OCI-LY3 (cell line): ENCODE results near the gene CTNNA3.

Experiments used
- H2AFZ ChIP-seq: fragments of 200-600, 300-600 bp; shearing (Covaris generic); 2 replicates; pipeline ENCODE4 v1.6.0; 2014; ENCODE audit warnings: antibody characterized with exemption, low read depth, low read length
- H3K27ac ChIP-seq: fragments of 200-600, 300-600 bp; sonication (generic); 2 replicates; pipeline ENCODE4 v1.5.1; 2014; ENCODE audit warnings: mild to moderate bottlenecking, low read length, moderate library complexity, mixed read lengths
- H3K27me3 ChIP-seq: fragments of 200-600, 300-600 bp; sonication (generic); 2 replicates; pipeline ENCODE4 v1.6.1; 2014; ENCODE audit warnings: low read depth, low read length, mixed read lengths
- H3K36me3 ChIP-seq: fragments of 200-600, 300-600 bp; sonication (generic); replicated peaks from 2 replicates; pipeline ENCODE3; 2014; ENCODE audit warnings: low read depth, low read length, mixed read lengths
- H3K4me1 ChIP-seq: fragments of 300-600, 200-600 bp; sonication (generic); 2 replicates; pipeline ENCODE4 v1.6.1; 2014; ENCODE audit warnings: low read length, mixed read lengths
- H3K4me2 ChIP-seq: fragments of 200-600, 300-600 bp; sonication (generic); 2 replicates; pipeline ENCODE4 v1.6.1; 2014; ENCODE audit warnings: low read length, mixed read lengths
- H3K4me3 ChIP-seq: fragments of 300-600, 200-600 bp; sonication (generic); 2 replicates; pipeline ENCODE4 v1.5.1; 2014; ENCODE audit warnings: antibody characterized with exemption, mild to moderate bottlenecking, low read length, moderate library complexity
- H3K79me2 ChIP-seq: fragments of 300-600, 200-600 bp; shearing (Covaris generic); 2 replicates; pipeline ENCODE4 v1.6.1; 2014; ENCODE audit warnings: mild to moderate bottlenecking, low read length, mixed read lengths
- H3K9ac ChIP-seq: fragments of 300-600, 200-600 bp; shearing (Covaris generic); 2 replicates; pipeline ENCODE4 v1.6.0; 2014; ENCODE audit warnings: mild to moderate bottlenecking, low read length, moderate library complexity
- H3K9me3 ChIP-seq: fragments of 200-600, 300-600 bp; shearing (Covaris generic); 2 replicates; pipeline ENCODE4 v1.6.1; 2014; ENCODE audit warnings: low read length, mixed read lengths; ENCODE audit not compliant: insufficient read depth
- H4K20me1 ChIP-seq: fragments of 200-600, 300-600 bp; sonication (generic); 2 replicates; pipeline ENCODE4 v1.6.1; 2016; ENCODE audit warnings: low read length, mixed read lengths; ENCODE audit not compliant: insufficient read depth
- CTCF ChIP-seq: fragments of 200-600, 300-600 bp; sonication (generic); IDR thresholded peaks from 2 replicates; pipeline ENCODE4 v1.5.1; 2014; ENCODE audit warnings: antibody characterized with exemption, low read length, low read depth
- EZH2phosphoT487 ChIP-seq: fragments of 200-600 bp; shearing (Covaris generic); IDR thresholded peaks from 2 replicates; pipeline ENCODE4 v1.6.1; 2018; ENCODE audit warnings: antibody characterized with exemption, mixed run types, low read depth

The CTNNA3 gene

GRCh38 chr10:67259319-67259929 lies 436.6 kb downstream of the CTNNA3 start:
- Histone ChIP-seq H3K4me3 (no peak overlapping the region), H3K9ac (no peak overlapping the region), H3K4me1 (peaks cover 17% of the 10 kb centered on the region), H3K27ac (no peak overlapping the region), H3K79me2 (no peaks in the 10 kb centered on the region), H3K4me2 (no peak overlapping the region), H2AFZ (no peak overlapping the region), H3K36me3 (no peaks in the 10 kb centered on the region), H3K9me3 (no peaks in the 10 kb centered on the region), H4K20me1 (no peaks in the 10 kb centered on the region), H3K27me3 (no peaks in the 10 kb centered on the region)
- TF ChIP-seq EZH2phosphoT487 (no peak), CTCF (no peak)

GRCh38 chr10:67257427-67258144 lies 438.4 kb downstream of the CTNNA3 start:
- Histone ChIP-seq H3K27me3 (no peaks in the 10 kb centered on the region), H3K9me3 (no peaks in the 10 kb centered on the region), H3K79me2 (no peaks in the 10 kb centered on the region), H3K4me1 (peaks cover 6% of the 10 kb centered on the region), H3K36me3 (no peaks in the 10 kb centered on the region), H3K4me3 (no peak overlapping the region), H3K4me2 (no peak overlapping the region), H4K20me1 (no peaks in the 10 kb centered on the region), H3K9ac (no peak overlapping the region), H2AFZ (no peak overlapping the region), H3K27ac (no peak overlapping the region)
- TF ChIP-seq CTCF = no peak
- TF ChIP-seq EZH2phosphoT487 = no peak

- Histone ChIP-seq H3K36me3 (no peaks in the 10 kb centered on the region), H4K20me1 (no peaks in the 10 kb centered on the region), H3K9ac (no peak overlapping the region), H3K27ac (no peak overlapping the region), H2AFZ (no peak overlapping the region), H3K79me2 (no peaks in the 10 kb centered on the region), H3K4me1 (peaks cover 2% of the 10 kb centered on the region), H3K27me3 (no peaks in the 10 kb centered on the region), H3K9me3 (no peaks in the 10 kb centered on the region), H3K4me2 (no peak overlapping the region), H3K4me3 (no peak overlapping the region)
- no peak for TF ChIP-seq EZH2phosphoT487
- TF ChIP-seq CTCF = no peak
Measured at GRCh38 chr10:67257018-67257417, 439.0 kb downstream of the CTNNA3 start.

- TF ChIP-seq CTCF (no peak), EZH2phosphoT487 (no peak)
Measured at GRCh38 chr10:67250686-67251085, 445.3 kb downstream of the CTNNA3 start.

More at GRCh38 chr10:67250686-67251085, 445.3 kb downstream of the CTNNA3 start:
- H2AFZ ChIP-seq = no peak overlapping the region
- H3K27me3 ChIP-seq = no peaks in the 10 kb centered on the region
- no peaks in the 10 kb centered on the region for H3K9me3 ChIP-seq
- H3K79me2 ChIP-seq = no peaks in the 10 kb centered on the region
- no peak overlapping the region for H3K9ac ChIP-seq
- no peaks in the 10 kb centered on the region for H3K36me3 ChIP-seq
- H3K4me3 ChIP-seq = no peak overlapping the region
- H3K4me2 ChIP-seq = no peak overlapping the region
- H3K4me1 ChIP-seq = no peaks in the 10 kb centered on the region
- no peak overlapping the region for H3K27ac ChIP-seq
- H4K20me1 ChIP-seq = no peaks in the 10 kb centered on the region
